Stimulated activated CD8-positive, alpha-beta memory T cell treated with anti-CD3 and anti-CD28 coated beads, Interleukin-7, amount 100 ng/mL, for 24 hours (primary cell): ENCODE measurements around the gene PLEKHA7.
"Not testable (repeated sequence)": the region's sequence is repeated elsewhere in the genome, so short reads cannot be mapped to it uniquely, and the experiment has no call there.

Experiments
- DNase-seq: peaks from one replicate; pipeline ENCODE4 v3.0.0-alpha.2; 2020; ENCODE audit warnings: low read depth

PLEKHA7 gene

DNA sequence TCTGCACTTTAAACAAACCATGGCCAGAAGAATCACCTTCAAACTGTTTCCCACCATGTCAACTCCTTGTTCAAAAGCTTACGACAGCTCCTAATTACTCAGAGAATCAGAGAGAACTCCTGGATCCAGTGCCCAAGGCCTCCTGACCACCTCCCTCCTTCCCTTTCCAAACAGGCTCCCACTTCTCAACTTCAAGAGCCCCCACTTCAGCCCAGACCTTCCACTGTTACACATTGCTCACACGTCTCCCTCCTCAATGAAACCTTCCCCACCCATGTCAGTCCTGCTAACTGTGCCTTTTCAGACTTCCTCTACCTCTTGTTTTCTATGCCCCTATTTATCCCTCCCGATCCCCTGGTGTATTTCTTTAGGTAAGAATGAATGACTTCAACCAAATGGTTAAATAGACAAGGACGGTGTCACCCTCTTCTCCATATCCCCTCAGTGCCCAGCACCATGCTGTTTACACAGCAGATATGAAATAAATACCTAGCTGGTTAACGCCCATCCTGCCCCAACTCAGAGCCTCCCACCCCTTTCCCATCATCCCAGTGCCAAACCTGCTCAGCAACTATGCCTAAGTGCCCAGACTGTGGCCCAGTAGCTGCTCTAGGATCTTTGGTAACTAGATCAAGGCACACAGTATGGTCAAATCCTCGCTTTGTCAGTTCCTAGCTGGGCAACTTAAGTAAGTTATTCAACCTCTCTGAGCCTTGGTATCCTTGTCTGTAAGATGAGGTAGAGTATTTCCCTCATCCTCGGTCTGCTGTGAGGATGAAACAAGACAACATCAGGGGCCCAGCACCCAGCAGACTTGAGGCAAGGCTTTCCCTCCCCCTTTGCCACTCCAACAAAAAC is 36.8 kb downstream of the PLEKHA7 start:
- no peak for DNase-seq

GRCh38 chr11:16976379-16976778 is 37.8 kb downstream of the PLEKHA7 start:
- DNase-seq = no peak

DNA sequence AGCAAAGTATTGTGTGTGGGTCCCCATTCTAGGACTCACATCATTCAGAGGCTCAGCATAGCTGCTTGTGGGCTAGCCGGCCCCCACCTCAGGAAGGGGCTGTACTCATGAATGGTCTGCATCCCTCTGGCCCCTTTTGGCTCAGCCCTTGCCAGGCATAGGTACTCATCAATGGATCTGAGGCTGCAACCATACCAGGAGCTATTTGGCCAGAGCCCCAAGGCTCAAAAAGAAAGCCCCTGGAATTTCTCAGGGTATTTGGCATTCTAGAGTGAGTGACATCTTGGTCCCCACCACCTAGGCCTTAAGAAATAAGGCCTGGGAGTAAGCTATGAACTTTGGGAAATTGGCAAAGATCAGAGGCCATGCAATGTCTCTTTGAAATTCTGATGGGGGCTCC is 38.3 kb downstream of the PLEKHA7 start:
- DNase-seq = no peak

DNA sequence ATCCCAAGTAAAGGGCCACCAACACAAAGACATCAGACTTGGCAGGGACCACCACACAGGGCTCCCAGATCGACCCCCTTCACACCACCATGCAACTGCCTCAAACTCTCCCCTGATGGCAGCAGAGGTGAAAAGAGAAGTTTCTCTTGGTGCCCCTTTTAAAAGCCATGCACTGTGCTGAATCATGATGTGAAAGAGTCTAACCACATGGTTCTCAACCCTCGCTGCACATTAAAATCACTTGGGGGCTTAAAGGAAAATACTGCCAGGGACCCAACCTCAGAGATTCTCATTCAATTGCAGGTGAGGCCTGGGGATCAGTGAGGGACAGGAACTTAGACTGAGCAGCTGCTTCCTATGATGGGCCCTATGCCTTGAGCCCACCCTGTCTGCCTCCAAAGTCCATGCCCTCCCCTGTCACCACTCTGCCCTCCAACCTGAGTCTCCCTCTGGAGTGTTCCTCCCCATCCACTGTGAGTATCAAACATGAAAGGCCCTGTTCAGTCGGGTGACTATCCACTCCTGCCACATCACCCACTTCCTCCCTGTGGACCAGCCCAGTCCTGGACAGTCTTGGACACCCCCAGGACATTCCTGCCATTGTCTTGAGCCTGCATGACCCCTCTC is 40.8 kb downstream of the PLEKHA7 start:
- no peak for DNase-seq

- DNase-seq = no peak
These were observed 44.9 kb downstream of the PLEKHA7 start for GRCh38 chr11:16969010-16969999.

DNA sequence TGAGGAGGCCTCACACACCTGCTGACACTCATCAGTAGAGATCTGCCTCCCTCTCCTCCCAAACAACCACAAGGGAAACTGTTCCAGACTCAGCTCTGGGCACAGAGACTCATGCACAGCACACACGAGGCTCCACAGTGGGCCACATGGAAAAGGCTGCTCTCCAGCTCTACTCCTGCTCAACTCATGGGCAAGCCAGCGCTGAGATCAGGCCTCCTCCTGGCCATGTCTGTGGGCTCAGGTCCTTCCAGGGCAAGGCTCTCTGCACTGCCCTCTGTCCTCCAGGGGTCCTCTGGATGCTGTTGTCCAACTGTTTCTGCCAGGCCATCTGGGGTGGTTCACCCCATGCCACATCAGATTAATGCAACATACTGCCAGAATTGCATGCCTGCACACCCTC is 46.0 kb downstream of the PLEKHA7 start:
- no peak for DNase-seq

- DNase-seq = no peak
These were observed 47.1 kb downstream of the PLEKHA7 start for GRCh38 chr11:16966930-16967671.

- DNase-seq = no peak
These were observed 49.7 kb downstream of the PLEKHA7 start for GRCh38 chr11:16964501-16964900.

- no peak for DNase-seq
These were observed 50.8 kb downstream of the PLEKHA7 start for GRCh38 chr11:16963316-16963876.

DNA sequence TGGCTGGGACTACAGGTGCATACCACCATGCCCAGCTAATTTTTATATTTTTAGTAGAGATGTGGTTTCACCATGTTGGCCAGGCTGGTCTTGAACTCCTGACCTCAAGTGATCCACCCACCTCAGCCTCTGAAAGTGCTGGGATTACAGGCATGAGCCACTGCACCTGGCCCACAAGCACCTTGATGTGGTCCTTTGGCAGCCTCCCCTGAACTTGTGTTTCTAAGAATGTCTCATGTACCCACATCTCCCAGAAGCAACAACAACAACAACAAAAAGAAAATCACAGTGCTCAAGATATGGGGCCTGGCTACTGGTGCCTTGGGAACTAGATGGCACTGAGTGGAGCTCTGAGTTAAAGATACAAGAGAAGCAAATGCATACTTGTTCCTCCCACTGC is 51.6 kb downstream of the PLEKHA7 start:
- DNase-seq = not testable (repeated sequence)

DNA sequence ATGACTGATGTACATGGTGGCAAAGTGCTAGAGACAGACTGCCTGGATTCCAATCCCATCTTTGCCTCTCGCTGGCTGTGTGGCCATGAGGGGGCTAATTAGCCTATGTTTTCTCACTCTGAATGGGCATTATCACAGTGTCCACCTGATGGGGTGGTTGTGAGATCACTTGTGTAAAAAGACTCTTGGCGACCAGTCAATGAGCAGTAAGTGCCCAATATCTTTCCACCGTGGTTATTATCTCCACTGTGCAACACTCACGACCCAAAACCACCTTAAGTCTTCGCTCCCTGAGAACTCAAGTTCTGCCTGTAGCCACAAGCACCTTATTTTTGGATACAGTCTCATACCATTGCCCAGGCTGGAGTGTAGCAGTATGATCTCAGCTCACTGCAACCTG is 52.1 kb downstream of the PLEKHA7 start:
- DNase-seq = no peak

- DNase-seq = no peak
These were observed 54.0 kb downstream of the PLEKHA7 start for GRCh38 chr11:16960250-16960649.

DNA sequence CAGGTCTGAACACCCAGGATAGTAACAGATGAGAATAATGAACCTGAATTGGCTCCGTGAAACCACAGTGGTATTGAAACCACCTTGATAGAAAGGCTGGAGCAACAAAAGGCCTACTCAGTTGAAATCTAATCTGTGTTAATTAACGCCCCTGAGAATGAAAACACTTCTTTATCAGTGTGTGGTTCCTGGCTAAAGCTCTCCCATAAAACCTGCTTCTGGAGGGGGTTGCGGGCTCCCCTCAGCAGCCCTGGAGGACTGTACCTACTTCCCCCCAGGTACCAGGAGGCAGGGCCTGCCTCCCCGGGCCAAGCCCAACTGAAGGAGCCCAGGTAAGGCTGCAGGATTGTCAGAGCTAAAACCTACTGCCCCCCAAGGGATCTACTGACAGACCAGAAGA is 54.6 kb downstream of the PLEKHA7 start:
- DNase-seq = no peak

- no peak for DNase-seq
These were observed 55.4 kb downstream of the PLEKHA7 start for GRCh38 chr11:16958833-16959232.

DNA sequence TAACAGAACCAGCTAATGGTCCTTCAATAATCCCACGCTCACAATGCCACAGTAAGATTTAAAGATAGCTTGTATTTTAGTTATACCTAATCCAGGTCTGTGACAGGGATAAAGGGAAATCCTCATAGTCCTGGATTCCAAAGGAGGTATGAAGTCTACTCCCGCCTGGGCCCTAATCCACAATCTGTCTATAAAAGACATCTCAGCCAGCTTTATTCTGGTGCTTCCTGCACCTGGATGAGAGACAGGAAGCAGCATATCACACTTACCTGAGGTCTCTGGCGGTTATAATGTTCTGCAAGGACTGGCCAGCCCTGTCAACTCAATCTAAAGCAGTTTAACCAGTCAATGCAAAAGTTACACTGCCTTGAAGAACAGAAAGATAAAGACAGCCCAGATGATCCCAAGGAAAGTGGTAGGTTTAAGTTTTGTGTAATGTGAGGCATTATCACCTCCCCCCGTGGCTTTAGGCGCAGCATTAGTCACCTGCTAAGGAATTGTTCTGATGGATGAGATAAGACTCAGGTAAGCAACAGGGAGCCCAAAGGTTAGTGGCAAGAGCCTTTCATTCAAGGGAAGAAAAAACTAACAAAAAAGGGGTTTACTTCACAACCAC is 57.6 kb downstream of the PLEKHA7 start:
- no peak for DNase-seq

DNA sequence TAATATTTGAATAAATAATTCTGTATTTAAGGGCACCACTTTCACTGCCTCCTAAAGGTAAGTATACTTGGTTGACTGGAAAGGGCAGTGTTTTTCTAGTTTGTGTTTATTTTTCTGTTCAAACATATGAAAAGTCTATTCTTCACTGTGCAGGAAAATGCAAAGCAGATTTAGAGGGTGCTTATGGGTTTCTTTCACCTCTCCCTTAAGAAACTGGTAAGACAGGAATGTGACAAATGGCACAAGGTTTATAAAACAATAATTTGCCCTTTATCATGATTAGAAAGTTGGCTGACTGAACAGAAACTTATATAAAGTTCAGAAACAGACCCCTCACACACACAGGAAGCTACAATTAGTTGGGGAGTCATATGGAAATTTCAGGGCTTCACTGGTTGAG is 60.6 kb downstream of the PLEKHA7 start:
- no peak for DNase-seq

DNA sequence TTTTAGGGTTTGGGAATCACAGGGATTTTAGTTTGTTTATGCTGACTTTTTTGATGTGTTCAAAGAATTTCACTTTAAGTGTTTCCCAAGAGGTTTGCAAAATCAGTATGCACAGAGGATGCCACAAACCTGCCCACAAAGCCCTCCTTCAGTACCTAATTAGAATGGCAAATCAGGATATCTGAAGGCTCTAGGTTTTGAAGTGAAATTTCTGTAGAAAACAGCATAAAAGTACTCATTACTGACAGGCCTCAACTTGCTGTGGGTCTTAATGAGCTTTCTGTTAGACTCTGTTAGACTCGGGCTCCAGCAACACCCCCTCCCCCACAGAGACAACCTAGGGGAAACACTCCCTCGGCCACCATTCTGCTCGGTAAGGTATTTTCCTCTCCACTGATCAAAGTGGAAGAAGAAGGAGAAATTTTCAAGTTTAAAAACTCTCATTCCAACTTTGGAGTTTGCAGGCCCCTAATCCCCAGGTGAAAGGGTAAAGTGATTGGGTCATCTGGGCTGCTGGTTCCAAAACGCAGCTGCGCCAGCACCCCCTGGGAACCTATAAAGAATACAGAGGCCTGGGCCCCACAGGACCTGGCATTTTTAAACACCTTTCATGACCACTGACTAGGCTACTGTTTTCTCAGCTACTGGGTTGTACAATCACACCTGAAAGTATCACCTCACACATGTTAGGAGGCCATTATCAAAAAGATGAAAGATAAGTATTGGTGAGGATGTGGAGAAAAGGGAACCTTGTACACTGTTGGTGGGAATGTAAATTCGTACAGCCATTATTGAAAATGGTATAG is 67.5 kb downstream of the PLEKHA7 start:
- no peak for DNase-seq

DNA sequence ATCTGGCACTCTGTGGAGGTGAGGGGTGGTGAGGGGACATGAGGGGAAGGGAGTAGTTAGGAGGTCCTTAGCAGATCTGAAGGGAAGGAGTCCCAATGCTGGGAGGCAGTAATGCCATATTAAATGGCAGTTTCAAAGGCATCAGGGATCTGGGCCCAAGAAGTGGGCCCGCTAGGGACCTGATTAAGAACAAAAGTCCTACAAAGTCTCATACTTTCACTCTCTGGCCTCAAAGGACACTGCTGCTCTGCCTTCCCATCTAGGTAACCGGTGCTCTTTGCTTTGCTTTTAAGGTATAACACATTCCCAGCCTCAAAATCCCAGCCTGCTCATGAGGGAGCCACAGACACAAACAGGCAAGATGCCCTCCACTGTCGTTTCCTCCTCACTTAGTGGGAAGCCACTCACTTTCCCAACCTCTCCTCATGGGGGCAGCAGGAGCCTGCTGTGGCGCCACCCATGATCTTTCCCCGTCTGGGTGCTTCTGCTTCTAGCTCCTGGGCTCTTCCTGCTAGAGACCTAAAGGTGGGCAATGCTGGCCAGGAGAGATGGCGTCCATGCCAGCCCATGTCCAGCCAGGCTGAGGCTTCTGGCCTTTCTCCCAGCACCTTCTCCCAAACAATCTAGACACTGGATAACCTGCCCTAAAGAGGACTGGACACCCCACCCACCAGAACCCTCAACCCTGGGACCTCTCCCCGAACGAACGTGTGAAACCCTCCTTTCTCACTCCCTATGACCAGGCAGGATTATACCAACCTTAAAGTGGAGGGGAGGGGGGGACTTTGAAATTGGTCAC is 68.3 kb downstream of the PLEKHA7 start:
- no peak for DNase-seq

DNA sequence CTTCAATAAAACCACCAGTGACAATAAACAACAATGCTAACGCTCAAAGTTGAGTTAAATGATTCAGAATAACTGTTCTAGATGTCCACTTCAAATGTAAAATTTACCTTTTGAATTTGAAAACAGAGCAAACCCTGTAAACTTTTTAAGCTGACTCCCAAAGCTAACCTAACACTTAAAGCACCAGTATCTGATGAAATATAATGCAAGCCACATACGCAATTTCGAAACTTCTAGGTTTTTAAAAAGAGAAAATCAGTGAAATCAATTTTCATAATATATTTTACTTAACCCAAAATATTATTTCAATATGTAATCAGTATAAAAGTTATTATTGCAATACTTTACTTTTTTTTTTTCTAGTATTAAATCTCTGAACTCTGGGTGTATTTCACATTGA is 71.3 kb downstream of the PLEKHA7 start:
- no peak for DNase-seq
